Kidney (tissue), 14 donors: ENCODE measurements around the gene NKAIN1. TPM values are rescaled to one million over a fixed set of nuclear protein-coding genes. Genes with fewer than 3 reads are reported as not detected.
"Not testable (repeated sequence)": the region's sequence is repeated elsewhere in the genome, so short reads cannot be mapped to it uniquely, and the experiment has no call there.

Experiments used
- DNase-seq, 5 donors: peaks; one replicate each; pipeline ENCODE4 v3.0.0-alpha.2; 2013 to 2020
- FAIRE-seq: peaks from 2 replicates; lab custom pipeline; 2012; peaks lifted over from hg19 to GRCh38; lab: Jason Lieb, UNC
- H3K27ac ChIP-seq, 2 donors: one replicate each; pipeline ENCODE4 v1.7.0; 2013; ENCODE audit warnings: low read depth in 2 of 2, low read length in 2 of 2, inconsistent platforms in 1 of 2
- H3K27me3 ChIP-seq: one replicate; pipeline ENCODE4 v1.7.1; 2013; ENCODE audit warnings: low read length, inconsistent platforms; ENCODE audit not compliant: control insufficient read depth, insufficient read depth
- H3K36me3 ChIP-seq, 3 donors: one replicate each; pipeline versions ENCODE4 v1.7.0 to v1.7.1; 2013; ENCODE audit warnings: low read length in 3 of 3, control low read depth in 1 of 3, inconsistent platforms in 1 of 3; ENCODE audit not compliant: insufficient read depth in 3 of 3, control insufficient read depth in 2 of 3
- H3K4me1 ChIP-seq, 3 donors: one replicate each; pipeline versions ENCODE4 v1.7.0 to v1.7.1; 2013; ENCODE audit warnings: low read length in 3 of 3, inconsistent platforms in 1 of 3, low read depth in 1 of 3; ENCODE audit not compliant: control insufficient read depth in 2 of 3, insufficient read depth in 2 of 3
- H3K4me3 ChIP-seq, 3 donors: one replicate each; pipeline versions ENCODE4 v1.7.0 to v1.8.1; 2013; ENCODE audit warnings: low read length in 3 of 3, control low read depth in 1 of 3, inconsistent platforms in 1 of 3
- H3K9ac ChIP-seq, 3 donors: one replicate each; pipeline versions ENCODE4 v1.7.0 to v1.7.1; 2013; ENCODE audit warnings: low read length in 3 of 3, control low read depth in 1 of 3, inconsistent platforms in 1 of 3
- H3K9me3 ChIP-seq, 3 donors: one replicate each; pipeline versions ENCODE4 v1.7.0 to v1.7.1; 2013; ENCODE audit warnings: low read length in 3 of 3, control low read depth in 1 of 3, inconsistent platforms in 1 of 3; ENCODE audit not compliant: control insufficient read depth in 2 of 3, insufficient read depth in 1 of 3
- CTCF ChIP-seq: IDR thresholded peaks from 3 replicates; pipeline ENCODE4 v1.5.1; 2012; ENCODE audit warnings: mild to moderate bottlenecking, moderate library complexity, borderline replicate concordance; ENCODE audit not compliant: insufficient read depth; ENCODE audit errors: extremely low read depth
- intact Hi-C: fragments of 100-400 bp; cut with DNase I; formaldehyde crosslinking; loops from one replicate; pipeline ENCODE4 v1.11.1; 2022
- polyA plus RNA-seq: library from polyadenylated mRNA; stranded (reverse); fragments of 350-450 nt; fragmentation: Illumina TruSeq; extraction: RNeasy Lipid Tissue Mini Kit (QIAGEN cat#74804); gene quantifications from one replicate; pipeline ENCODE4 v1.2.3, GENCODE V29; 2014; ENCODE audit warnings: low read depth, low replicate concordance; ENCODE audit not compliant: insufficient read depth
- total RNA-seq: library from RNA; stranded (reverse); fragmentation: NEBNext Ultra II Directional; extraction: Animal tissue kit (Norgen Biotek cat#: 25700); gene quantifications from one replicate; pipeline ENCODE4 v1.2.1, GENCODE V29; 2021
- donor health status: control.
- donor health status: control.
- donor health status: control.
- donor health status: control.
- donor health status: control.
- donor health status: DM: yes; HTN: yes; CAD: no.
- donor health status: Normal renal cell carcinoma (clear cell type).

Gene NKAIN1
- total and polyA plus RNA-seq, 2 donors from 2014 or later = 0.19 to 0.34 TPM

- Histone ChIP-seq H3K36me3 (no peaks in the 10 kb centered on the region), H3K9ac (no peak overlapping the region), H3K27me3 (no peaks in the 10 kb centered on the region), H3K27ac (no peak overlapping the region), H3K4me1 (no peaks in the 10 kb centered on the region), H3K4me3 (no peak overlapping the region), H3K9me3 (no peaks in the 10 kb centered on the region)
- no peak for TF ChIP-seq CTCF
- intact Hi-C loops = no loop called here
- no peak for FAIRE-seq
- DNase-seq = no peak
Observed at GRCh38 chr1:31143455-31143854, 96.2 kb downstream of the NKAIN1 start.

GRCh38 chr1:31142406-31142805, 97.3 kb downstream of the NKAIN1 start:
- FAIRE-seq = no peak

GRCh38 chr1:31140299-31140698, 99.4 kb downstream of the NKAIN1 start:
- H3K4me1 ChIP-seq = no peaks in the 10 kb centered on the region
- no peaks in the 10 kb centered on the region for H3K27me3 ChIP-seq
- intact Hi-C loops = no loop called here
- FAIRE-seq (no peak), DNase-seq (no peak)
- no peak overlapping the region for H3K4me3 ChIP-seq
- no peak overlapping the region for H3K9ac ChIP-seq
- no peaks in the 10 kb centered on the region for H3K9me3 ChIP-seq
- H3K36me3 ChIP-seq = no peaks in the 10 kb centered on the region
- no peak overlapping the region for H3K27ac ChIP-seq
- no peak for TF ChIP-seq CTCF

More at GRCh38 chr1:31142406-31142805, 97.3 kb downstream of the NKAIN1 start:
- Histone ChIP-seq H3K4me3 (no peak overlapping the region), H3K27me3 (no peaks in the 10 kb centered on the region), H3K36me3 (no peaks in the 10 kb centered on the region), H3K4me1 (no peaks in the 10 kb centered on the region), H3K9me3 (no peaks in the 10 kb centered on the region), H3K27ac (no peak overlapping the region), H3K9ac (no peak overlapping the region)
- intact Hi-C loops = no loop called here
- TF ChIP-seq CTCF = no peak
- DNase-seq = no peak

- intact Hi-C loops, H3K4me1 ChIP-seq, H3K36me3 ChIP-seq: not testable (repeated sequence)
Observed at GRCh38 chr1:31138797-31139521, 100.7 kb downstream of the NKAIN1 start.

GRCh38 chr1:31137873-31138272, 101.8 kb downstream of the NKAIN1 start:
- H3K27ac ChIP-seq, H3K4me3 ChIP-seq, H3K4me1 ChIP-seq, FAIRE-seq, H3K36me3 ChIP-seq, DNase-seq, H3K27me3 ChIP-seq, intact Hi-C loops, H3K9me3 ChIP-seq, H3K9ac ChIP-seq: not testable (repeated sequence)

More at GRCh38 chr1:31138797-31139521, 100.7 kb downstream of the NKAIN1 start:
- H3K9me3 ChIP-seq, H3K4me3 ChIP-seq, FAIRE-seq, H3K27me3 ChIP-seq, H3K27ac ChIP-seq, DNase-seq, H3K9ac ChIP-seq: not testable (repeated sequence)
